Colon (tissue), 2 donors: Measurements from ENCODE around the gene SLC5A1.

Source experiments
- FAIRE-seq: peaks from 2 replicates; lab custom pipeline; 2012; peaks lifted over from hg19 to GRCh38; lab: Jason Lieb, UNC
- donor health status: control.
- donor health status: control.

SLC5A1 gene

DNA sequence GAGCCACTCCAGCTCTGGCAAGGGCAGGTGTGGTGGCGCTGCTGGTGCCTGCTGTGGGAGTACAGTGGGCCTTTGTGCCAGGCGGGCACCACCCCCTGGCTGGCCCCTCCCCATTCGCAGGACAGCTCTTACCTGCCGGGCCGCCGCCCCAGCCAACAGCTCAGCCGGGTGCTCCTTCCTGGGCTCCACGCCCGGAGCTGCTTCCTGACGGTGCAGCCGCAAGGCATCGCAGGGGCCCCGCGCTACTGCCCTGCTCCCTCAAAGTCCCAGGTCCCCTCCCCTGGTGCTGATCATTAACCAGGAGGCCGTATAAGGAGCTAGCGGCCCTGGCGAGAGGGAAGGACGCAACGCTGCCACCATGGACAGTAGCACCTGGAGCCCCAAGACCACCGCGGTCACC lies at the start of gene SLC5A1:
Gene SLC5A1, plus strand, starts transcription at position 338 of the 400 bp plus-strand sequence. Its CDS starts 21 bp downstream, at position 359.
- FAIRE-seq, result no peak

- no peak for FAIRE-seq
Measured at GRCh38 chr22:31995046-31995445, 48.0 kb upstream of the SLC5A1 start.

DNA sequence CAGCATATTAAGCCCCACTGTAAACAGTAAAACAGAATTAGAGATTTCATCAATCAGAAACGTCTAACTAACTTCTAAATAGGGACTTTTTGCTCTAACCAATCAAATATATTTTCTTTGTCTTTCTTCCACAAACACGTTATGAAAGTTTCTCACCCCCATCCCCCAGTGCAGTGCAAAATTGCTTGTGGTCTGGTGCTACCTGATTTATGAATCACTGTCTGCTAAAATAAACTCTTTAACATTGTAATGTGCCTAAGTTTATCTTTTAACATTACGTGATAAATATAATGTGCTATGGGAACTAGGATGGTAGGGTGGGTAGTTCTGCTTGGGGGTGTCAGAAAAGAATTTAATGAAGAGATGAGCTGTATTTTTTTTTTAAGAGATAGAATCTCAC lies 47.3 kb upstream of the SLC5A1 start:
- no peak for FAIRE-seq

DNA sequence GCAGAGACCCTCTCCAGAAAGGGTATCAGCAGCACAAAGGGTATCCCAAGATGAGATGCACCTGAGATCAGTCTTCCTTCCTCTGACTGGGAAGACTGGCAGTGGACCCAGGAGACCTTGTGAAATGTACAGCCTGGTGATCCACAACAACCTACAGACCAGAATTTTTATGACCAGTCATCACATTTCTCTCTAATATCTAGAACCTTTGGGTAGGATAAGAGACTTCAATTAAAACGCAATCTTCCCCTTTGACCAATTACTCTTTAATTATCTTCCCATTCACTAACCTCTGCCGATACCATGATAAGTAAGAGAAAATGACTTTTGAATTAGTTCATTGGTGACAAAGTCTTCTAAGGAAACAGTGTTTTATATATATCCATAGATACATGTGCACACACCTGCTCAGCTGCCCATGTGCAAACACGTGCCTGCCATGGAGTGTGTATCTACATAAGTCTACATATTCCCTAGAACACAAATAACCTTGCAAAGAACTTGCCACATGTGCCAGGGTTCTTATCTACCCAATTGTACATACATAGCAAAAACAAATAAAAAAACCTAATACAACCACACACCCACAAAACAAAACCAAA lies 44.2 kb upstream of the SLC5A1 start:
- no peak for FAIRE-seq

DNA sequence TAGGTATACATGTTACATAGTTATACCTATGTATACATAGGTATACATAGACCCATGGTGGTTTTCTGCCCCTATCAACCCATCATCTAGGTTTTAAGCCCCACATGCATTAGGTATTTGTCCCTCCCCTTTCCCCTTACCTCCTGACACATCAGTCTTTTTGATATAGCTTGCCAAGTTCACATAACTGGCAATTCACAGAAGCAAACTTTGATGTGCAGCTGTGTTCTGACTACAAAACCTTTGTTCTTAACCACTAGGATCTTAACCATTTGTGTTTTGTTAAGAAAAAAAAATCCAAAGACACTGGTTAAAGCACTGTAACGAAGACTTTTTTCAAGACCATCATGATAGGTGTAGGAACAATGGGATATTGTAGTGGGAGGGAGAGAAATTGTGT lies 42.9 kb upstream of the SLC5A1 start:
- FAIRE-seq, result no peak

GRCh38 chr22:32005453-32005852 lies 37.6 kb upstream of the SLC5A1 start:
- no peak for FAIRE-seq

DNA sequence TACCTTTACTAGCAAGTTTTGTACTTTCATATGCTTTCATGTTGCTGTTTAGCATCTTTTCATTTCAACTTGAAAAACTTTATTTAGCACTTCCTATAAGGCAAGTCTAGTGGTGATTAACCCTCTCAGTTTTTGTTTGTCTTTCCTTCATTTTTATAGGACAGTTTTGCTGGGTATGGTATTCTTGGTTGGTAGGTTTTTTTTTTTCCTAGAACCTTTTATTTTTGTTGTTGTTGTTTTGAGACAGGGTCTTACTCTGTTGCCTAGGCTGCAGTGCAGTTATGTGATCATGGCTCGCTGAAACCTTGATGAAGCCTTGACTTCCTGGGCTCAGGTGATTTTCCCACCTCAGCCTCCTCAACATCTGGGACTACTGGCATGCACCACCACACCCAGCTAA lies 29.9 kb upstream of the SLC5A1 start:
- FAIRE-seq, result no peak

DNA sequence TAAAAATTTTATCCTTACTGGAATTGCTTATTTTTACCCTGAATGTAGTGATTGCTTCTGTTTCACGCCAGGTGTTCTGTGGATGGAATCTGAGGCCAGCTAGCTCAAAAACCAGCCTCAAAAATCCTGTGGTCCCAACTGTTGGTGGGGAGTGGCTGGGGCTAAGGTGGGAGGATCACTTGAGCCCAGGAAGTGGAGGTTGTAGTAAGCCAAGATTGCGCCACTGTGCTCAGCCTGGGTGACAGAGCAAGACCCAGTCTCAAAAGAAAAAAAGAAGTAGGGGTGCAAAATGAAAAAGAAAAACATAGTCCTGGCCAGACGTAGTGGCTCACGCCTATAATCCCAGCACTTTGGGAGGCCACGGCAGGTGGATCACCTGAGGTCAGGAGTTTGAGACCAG lies 27.0 kb upstream of the SLC5A1 start:
- no peak for FAIRE-seq

- FAIRE-seq, result no peak
Measured at GRCh38 chr22:32018056-32018455, 25.0 kb upstream of the SLC5A1 start.

DNA sequence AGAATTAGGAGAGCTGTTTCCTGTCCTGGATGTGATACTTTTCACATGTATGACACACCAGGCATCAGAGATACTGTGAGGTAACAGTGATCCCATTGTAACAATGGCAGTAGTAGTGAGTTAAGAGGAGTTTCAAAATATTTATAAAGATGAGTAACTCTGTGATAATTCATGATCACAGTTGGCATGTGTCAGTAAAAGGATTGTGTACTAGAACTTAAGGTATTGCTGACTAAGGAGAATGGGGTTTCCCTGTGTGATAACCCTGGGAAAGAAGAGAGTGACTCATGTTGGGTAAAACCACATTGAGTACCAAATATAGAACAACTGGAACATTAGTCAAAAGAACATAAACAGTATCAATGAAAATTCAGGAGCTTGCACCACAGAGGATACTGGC lies 22.9 kb upstream of the SLC5A1 start:
- FAIRE-seq, result no peak

GRCh38 chr22:32021716-32022115 lies 21.3 kb upstream of the SLC5A1 start:
- FAIRE-seq, result no peak

DNA sequence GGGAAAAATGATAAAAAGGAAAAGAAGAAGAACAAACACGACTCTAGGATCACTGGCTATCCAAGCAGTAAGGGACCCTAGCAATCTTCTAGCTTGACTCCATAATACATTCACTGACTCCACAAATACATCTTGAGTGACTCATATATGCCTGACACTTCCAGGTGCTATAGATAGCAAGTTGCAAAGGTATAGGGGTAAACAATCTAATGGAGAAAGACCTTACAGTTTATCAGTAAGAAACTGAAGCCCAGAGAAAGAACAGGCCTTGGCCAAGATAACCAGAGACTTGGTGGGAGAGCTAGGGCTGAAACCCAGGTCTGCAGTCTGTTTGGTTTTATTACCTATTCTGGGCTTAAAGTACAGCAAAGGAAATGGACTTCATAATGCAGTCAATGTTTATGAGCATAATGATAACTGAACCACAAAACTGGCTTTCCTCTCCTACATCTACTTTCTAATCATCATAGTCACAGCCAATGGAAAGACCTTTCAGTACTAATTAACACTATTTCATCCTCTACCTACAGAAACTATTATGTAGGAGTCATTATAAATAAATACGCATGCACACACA lies 19.7 kb upstream of the SLC5A1 start:
- FAIRE-seq, result no peak

- no peak for FAIRE-seq
Measured at GRCh38 chr22:32024796-32025195, 18.3 kb upstream of the SLC5A1 start.

DNA sequence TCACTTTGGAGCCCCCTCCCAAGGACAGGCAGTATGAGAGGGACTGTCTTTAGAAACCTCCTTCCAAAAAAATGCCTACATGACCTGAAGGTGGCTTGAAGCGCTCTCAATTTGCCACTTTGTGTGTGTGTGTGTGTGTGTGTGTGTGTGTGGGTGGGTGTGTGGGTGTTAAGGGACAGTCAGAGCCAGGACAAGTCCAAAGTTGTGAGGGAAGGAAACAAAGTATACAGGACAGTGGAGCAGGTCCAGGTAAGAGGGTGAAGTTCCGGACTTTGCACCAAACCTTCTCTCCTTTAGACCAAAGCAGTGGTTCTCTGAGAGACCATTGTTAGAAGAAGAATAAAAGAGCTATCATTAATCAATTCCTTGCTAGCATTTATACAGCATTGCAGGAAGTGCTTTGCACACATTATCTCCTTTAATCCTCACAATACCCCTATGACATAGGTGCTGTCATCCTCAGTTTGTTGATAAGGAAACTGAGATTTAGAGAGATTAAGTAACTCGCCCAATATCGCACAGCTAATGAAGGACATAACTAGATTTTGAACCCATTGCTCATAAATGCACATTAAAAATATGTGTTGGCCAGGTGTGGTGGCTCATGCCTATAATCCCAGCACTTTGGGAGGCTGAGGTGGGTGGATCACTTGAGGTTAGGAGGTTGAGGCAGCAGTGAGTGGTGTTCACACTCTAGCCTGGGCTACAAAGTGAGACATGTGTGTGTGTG lies 12.4 kb upstream of the SLC5A1 start:
- FAIRE-seq, result no peak

GRCh38 chr22:32031466-32031865 lies 11.6 kb upstream of the SLC5A1 start:
- no peak for FAIRE-seq

DNA sequence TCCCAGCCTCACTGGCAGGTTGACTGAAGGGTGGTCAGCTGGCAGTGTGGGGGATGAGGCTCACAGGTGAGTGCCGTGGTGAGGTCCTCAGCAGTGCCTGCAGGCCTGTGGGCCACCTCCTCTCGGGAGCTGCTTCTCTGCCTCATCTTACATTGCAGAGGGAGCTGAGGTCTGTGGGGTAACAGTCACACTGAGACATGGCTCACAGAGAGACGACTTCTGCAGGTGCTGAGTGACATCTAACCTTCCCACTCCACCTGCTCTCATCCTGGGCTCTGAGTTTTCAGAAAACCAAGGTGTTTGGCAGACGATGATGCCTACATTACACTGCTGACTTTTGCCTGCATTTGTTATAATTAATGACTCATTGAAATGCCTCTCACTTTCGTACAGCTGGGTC lies 8.8 kb upstream of the SLC5A1 start:
- no peak for FAIRE-seq

DNA sequence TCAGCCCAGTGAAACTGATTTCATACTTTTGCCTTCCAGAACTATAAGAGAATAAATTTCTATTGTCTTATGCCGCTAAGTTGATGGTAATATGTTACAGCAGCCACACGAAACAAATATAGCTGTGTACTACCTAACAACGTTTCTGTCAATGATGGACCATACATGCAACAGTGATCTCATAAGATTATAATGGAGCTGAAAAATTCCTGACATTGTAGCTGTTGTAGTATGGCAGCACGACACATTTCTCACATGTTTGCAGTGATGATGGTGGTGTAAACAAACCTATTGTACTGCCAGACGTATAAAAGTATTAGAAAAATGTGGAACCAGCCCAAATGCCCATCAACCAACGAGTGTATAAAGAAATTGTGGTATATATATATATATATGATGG lies 5.8 kb upstream of the SLC5A1 start:
- no peak for FAIRE-seq

GRCh38 chr22:32040324-32040904 lies 2.6 kb upstream of the SLC5A1 start:
- FAIRE-seq, result no peak

- FAIRE-seq, result no peak
Measured at GRCh38 chr22:32043391-32043790, 330 bp downstream of the SLC5A1 start.

GRCh38 chr22:32044477-32044876 lies 1.4 kb downstream of the SLC5A1 start:
- no peak for FAIRE-seq

GRCh38 chr22:32044913-32045312 lies 1.9 kb downstream of the SLC5A1 start:
- FAIRE-seq, result peak; percentile 91

DNA sequence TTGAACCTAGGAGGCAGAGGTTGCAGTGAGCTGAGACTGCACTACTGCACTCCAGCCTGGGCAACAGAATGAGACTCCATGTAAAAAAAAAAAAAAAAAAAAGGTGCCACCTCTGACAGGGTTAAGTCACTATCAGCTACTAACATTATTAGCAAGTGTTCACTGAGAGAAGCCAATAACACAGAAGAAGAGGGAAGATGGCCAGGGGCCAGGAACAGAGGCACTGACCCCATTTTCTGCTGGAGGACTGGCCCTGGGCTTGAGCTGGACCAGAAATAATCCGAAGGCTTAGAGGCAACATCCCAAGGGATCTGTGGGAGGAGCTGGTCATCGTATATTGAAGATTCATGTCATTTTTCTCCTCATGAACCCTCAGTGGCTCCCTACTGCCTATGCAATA lies 5.0 kb downstream of the SLC5A1 start:
- FAIRE-seq, result no peak
